Ramos (cell line): ENCODE measurements around the gene ELAVL1.
"Not testable (repeated sequence)": the region's sequence is repeated elsewhere in the genome, so short reads cannot be mapped to it uniquely, and the experiment has no call there.

ENCODE experiments used
- in situ Hi-C: fragments of 300-500 bp; cut with MboI; formaldehyde crosslinking; loops from one replicate; pipeline ENCODE4 v1.14.3; 2022; ENCODE audit warnings: low sequenced_read_pairs; ENCODE audit not compliant: unreplicated experiment

Gene ELAVL1

GRCh38 chr19:8005534-8006256, at the start of gene ELAVL1:
TSS of gene ELAVL1 (minus strand) at chr19:8005641. CDS start at chr19:7991815, 13,826 bp downstream.
- in situ Hi-C loops = no loop called here

DNA sequence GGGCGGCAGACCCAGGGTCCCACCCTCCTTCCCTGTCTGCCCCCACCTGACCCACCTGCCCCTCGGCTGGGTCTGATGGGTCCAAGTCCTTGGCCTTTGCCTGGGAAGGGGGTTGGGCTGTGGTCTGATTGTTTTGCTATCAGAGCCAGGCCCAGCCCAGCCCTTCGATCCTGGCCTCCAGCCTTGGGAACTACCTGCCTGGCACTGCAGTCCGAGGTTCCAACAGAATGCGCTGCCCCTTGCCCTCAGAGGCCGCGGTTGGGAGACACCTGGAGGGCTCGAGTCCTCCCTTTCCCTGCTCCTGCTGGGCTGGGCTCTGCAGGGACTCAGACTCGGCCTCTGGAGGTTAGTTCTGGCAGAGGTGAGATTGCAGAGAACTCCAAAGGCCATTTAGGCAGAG, 48.7 kb upstream of the ELAVL1 start:
- in situ Hi-C loops = no loop called here

DNA sequence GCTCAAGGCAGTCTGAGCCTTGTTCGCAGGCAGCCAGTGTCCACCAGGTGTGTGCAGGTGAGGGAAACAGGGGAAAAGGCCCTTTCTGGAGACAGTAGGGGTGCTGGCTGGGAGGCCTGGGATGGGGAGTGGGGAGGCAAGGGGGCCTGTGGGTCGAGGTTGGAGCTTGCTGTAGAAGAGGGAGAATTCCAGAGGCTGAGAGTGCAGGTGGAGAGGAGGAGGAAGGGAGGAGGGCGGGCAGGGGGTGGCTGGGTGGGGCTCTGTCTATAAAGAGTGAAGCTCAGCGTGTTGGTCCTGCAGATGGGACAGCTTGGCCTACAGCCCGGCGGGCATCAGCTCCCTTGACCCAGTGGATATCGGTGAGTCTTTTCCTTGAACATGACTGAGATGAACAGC, 47.0 kb upstream of the ELAVL1 start, which contains the start of gene CCL25:
Gene CCL25 (plus strand): TSS at position 297 of the 396 bp plus-strand sequence. CDS start 290 bp downstream, outside the sequence.
- in situ Hi-C loops = no loop called here

DNA sequence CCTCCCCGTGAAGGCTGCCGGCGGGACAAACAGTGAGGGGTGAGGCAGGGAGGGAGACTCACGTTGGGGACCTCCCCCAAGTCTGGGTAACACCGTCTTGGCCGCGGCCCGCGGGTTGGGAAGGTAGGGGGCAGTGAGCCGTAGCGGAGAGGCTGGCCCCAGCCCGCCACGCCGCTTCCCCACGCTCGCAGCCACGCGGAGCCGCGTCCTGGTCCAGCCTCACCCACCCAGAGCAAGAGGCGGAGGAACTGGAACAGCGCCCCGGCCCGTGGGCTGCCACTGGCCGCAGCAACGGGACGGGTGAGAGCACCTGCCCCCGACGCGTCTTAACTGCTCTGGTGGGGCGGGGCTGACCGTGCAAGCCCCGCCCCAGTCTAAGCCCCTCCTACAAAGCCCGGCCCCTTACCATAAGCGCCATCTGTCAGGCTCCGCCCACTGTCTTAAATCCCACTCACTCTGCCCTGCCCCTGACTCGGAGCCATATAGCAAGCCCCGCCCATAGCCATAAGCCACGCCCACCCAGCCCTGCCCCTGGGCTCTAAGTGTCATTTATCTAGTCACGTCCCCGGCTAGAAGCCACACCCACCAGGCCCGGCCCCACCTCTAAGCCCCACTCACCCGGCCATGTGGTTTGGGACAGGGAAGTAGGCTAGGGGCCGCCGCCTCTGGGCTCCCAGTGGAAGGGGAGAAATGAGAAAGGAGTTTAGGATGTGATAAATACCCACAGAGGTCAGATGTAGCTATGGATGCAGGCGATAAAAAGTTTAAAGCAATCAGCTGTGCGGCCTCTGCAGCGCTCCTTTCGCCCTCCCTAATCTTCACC, 45.0 kb upstream of the ELAVL1 start:
- in situ Hi-C loops = no loop called here

DNA sequence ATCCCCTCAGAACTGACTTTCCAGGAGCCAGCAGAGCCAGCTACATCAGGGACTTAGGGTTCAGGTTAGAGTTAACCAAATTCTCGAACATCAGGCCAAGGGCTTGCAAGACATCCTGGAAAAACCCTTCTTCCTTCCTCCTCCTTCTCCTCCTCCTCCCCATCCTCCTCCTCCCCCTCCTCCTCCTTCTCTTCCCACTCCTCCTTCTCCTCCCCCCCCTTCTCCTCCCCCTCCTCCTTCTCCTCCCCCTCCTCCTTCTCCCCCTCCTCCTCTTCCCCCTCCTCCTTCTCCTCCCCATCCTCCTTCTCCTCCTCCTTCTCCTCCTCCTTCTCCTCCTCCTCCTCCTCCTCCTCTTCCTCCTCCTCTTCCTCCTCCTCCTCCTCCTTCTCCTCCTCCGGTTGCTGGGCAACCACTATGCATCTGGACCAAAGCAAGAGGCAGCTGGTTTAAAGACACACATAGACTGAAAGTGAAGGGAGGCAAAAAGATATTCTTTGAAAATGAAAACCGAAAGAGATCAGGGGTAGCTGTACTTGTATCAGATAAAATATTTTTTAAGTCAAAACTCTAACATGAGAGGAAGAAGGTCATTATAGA, 41.2 kb upstream of the ELAVL1 start:
- in situ Hi-C loops = no loop called here

GRCh38 chr19:8045872-8046568, 40.6 kb upstream of the ELAVL1 start:
- in situ Hi-C loops = no loop called here

- in situ Hi-C loops = no loop called here
Measured at GRCh38 chr19:8044018-8044417, 38.6 kb upstream of the ELAVL1 start.

DNA sequence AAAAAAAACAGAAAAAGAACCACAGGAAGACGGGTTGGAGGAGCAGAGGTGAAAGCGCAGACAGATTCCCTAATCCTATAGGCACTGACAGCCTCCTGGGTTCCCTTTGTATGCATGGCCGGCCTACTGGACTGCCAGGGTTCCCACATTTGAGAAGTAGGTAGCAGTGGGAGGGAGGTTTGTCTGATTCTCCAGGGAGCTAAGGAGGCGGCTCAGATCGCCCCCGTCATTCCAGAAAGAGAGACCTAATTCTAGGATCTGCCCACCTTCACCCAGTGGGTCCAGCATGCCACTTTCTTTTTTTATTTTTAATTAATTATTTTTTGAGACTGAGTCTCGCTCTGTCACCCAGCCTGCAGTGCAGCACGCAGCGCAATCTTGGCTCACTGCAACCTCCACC, 37.5 kb upstream of the ELAVL1 start:
- in situ Hi-C loops = no loop called here

- in situ Hi-C loops = no loop called here
Measured at GRCh38 chr19:8041531-8041931, 36.1 kb upstream of the ELAVL1 start.

- in situ Hi-C loops = no loop called here
Measured at GRCh38 chr19:8039231-8039630, 33.8 kb upstream of the ELAVL1 start.

DNA sequence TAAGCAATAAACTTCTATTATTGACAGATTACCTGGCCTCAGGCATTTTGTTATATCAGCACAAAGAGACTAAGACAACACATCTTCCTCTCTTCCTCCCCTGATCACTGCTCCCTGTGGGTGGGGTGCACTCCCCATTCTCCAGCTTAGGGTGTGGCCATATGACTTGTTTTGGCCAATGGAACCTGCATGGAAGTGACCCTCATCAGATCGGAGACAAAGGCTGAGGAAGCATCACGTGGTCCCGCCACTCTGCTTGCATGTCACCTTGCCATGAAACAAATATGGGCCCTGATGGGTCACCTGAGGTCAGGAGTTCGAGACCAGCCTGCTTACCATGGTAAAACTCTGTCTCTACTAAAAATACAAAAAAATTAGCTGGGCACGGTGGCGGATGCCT, 33.4 kb upstream of the ELAVL1 start:
- in situ Hi-C loops = no loop called here

GRCh38 chr19:8036434-8037099, 31.1 kb upstream of the ELAVL1 start:
- in situ Hi-C loops = no loop called here

- in situ Hi-C loops = no loop called here
Measured at GRCh38 chr19:8034178-8034525, 28.7 kb upstream of the ELAVL1 start.

DNA sequence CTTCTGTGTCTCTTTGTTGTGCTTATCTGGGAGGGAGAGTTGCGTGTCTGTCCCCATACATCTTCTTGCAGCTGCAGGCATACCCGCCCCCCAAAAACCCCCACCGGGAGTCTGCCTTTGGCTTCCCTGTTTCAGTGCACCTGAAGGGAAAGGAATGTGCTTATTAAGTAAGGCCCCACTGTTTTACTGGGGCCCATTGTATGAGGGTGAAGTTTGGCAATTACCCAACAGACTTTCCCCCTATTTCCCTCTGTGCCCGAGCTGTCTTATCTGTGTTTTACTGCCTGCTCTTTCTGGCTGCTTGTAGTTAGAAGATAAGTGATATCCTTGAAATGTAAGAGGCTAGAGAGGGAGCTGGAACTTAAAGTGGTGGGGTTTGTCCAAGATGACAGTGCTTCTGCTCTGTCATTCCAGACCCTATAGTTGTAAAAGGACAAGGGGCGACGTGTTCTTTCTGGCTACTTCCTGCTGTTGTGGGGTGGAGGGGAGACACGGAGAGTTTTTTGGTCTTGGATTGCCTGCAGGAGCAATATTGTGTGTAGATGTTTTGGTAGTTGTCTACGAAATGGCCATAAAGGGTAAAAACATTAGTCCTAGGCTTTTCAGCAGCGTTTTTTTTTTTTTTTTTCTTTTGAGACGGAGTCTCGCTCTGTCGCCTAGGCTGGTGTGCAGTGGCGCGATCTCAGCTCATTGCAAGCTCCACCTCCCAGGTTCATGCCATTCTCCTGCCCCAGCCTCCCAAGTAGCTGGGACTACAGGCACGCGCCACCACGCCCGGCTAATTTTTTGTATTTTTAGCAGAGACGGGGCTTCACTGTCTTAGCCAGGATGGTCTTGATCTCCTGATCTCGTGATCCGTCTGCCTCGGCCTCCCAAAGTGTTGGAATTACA, 28.1 kb upstream of the ELAVL1 start:
- in situ Hi-C loops = not testable (repeated sequence)

GRCh38 chr19:8030960-8031359, 25.5 kb upstream of the ELAVL1 start:
- in situ Hi-C loops = no loop called here

DNA sequence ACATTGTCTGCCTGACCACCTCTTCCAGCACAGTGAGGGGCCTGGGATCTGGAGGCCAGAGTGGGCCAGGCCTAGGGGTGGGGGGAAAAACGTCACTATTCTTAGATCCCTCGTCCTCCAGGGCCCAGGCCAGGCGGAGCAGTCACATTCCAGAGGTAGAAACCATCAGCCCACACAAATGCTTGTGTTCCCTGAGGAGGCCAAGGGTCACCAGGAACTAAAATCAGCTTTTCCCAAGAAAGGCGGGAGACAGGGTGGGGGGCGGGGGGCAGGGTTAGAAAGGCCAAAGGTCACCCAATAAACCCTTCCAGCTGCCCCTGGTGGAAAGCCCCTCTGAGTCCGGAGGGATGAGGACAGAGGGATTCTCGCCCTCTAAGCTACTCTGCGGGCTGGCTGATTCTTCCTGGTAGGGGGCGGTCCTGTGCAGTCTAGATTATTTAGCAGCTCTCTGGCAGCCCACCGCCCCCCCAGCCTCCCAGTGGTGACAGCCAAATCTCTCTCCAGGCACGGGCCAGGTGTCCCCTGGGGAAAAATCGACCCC, 23.6 kb upstream of the ELAVL1 start:
- in situ Hi-C loops = no loop called here

DNA sequence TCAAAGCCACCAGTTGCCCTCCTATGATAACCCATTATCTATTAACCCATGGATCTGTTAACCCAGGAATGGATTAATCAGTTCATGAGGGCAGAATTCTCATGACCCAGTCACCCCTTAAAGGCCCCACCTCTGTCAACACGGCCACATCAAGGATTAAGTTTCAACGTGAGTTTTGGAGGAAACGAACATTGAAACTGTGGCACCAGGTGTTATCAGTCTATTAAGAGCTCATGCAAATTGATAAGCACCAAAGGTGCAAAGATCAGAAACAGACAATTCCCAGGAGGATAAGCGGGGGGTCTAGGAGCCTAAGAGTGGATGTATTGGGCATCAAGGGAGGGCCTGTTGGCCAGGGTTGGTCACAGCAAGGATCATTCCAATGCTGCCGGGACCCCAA, 19.9 kb upstream of the ELAVL1 start:
- in situ Hi-C loops = no loop called here

DNA sequence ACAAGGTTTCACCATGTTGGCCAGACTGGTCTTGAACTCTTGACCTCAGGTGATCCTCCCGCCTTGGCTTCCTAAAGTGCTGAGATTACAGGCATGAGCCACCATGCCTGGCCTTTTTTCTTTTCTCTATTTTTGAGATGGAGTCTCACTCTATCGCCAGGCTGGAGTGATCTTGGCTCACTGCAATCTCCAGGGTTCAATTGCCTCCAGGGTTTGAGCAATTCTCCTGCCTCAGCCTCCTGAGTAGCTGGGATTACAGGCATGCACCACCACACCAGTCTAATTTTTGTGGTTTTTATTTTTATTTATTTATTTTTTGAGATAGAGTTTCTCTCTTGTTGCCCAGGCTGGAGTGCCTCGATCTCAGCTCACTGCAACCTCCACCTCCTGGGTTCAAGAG, 18.8 kb upstream of the ELAVL1 start:
- in situ Hi-C loops = not testable (repeated sequence)

- in situ Hi-C loops = no loop called here
Measured at GRCh38 chr19:8023371-8023770, 17.9 kb upstream of the ELAVL1 start.
